GM19328 (cell line): ENCODE measurements around the gene FAM110A.
A peak's percentile ranks its signal among the peaks of the same experiment; 100 is the strongest.
"Not testable (repeated sequence)": the region's sequence is repeated elsewhere in the genome, so short reads cannot be mapped to it uniquely, and the experiment has no call there.

Experiments used
- ATAC-seq: cut with Tn5 transposase; IDR thresholded peaks from one replicate; pipeline ENCODE4 v1.9.1; 2021; ENCODE audit warnings: mild to moderate bottlenecking, moderate library complexity; ENCODE audit not compliant: unreplicated experiment

The FAM110A gene

GRCh38 chr20:841568-842546 lies 8.3 kb downstream of the FAM110A start:
- ATAC-seq: no peak

GRCh38 chr20:842547-842940 lies 9.0 kb downstream of the FAM110A start:
- ATAC-seq: no peak

GRCh38 chr20:843912-844311 lies 10.4 kb downstream of the FAM110A start:
- ATAC-seq: no peak

- ATAC-seq: peak; percentile 93
Measured at GRCh38 chr20:844473-845225, 11.1 kb downstream of the FAM110A start.

DNA sequence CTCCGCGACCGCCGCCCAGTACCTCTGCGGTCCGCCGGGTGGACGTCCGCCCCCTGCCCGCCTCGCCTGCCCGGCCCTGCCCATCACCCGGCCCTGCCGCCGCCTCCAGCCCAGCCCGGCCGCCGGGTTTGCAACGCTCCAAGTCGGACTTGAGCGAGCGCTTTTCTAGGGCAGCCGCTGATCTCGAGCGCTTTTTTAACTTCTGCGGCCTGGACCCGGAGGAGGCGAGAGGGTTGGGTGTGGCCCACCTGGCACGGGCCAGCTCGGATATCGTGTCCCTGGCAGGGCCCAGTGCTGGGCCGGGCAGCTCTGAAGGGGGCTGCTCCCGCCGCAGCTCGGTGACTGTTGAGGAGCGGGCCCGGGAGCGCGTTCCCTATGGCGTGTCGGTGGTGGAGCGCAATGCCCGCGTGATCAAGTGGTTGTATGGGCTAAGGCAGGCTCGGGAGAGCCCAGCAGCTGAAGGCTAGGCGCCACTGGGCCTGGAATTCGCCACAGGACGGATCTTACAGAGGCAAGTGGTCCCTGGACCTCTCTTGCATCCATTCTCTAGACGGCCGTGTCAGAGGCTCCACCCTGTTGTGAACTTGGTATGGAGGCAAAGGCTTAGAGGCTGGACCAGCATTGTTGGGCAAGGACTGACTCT lies 11.8 kb downstream of the FAM110A start:
- ATAC-seq: no peak

DNA sequence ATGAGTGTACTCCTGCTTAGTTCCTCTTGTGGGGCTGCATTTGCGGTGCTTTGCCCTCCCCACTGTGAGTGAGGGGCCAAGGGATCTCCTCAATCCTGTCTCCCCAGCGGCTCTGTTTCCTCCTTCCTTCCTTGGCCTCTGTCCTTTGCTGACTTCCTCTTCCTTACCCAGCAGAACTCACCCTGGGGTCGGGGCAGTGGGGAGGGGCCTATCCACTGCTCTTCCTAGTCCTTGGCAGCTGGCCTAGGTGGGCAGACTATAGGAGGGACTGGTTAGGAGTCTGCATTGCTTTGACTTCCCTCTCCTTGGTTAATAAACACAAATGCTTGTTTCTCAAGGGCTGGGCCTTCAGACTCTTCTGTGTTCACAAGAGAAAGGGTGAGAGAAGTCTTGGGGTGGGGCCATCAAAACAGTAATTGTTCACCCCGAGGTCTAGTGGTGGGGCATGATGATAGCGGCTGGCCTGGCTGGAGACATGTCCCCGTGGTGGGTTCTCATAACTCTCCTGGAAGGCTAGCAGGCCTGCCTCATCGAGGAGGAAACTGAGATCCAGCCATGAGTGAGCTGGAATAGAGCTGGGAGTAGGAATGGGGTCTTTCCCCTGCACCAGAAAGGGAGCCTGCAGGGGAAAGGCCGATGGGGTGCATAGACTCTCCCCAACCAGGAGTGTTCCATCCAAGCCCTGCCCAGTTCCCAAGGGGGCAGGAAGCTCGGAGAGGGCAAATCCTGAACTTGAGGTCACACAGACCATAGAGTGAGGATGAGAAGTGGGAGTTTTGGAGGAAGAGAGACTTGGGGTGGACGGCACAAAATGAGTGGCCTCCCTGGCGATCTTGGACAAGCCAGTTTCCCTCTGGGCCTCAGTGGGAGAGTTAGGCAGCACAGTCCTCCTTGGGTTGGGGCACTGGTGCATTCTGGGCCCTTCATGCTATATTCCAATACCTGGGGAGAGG lies 12.7 kb downstream of the FAM110A start:
- ATAC-seq: no peak

DNA sequence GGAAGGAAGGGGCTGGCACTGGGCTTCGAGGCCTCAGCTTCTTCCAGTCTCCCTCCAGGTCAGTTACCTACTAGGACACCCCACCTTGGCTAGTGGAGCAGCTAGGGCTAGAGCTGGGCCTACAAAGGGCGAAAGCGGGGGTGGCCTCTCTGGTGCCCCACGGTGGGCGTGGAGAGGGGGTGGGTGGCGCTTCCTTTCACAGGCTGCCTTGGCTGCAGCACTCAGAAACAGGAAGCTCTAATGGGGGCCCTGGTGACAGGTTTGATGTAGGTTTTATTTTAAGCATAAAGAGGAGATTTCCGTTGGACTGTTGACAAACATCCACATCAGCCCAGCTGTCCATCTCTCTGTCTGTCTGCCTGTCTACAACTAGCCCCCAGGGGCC lies 13.4 kb downstream of the FAM110A start:
- ATAC-seq: no peak

- ATAC-seq: no peak
Measured at GRCh38 chr20:848193-848592, 14.7 kb downstream of the FAM110A start.

DNA sequence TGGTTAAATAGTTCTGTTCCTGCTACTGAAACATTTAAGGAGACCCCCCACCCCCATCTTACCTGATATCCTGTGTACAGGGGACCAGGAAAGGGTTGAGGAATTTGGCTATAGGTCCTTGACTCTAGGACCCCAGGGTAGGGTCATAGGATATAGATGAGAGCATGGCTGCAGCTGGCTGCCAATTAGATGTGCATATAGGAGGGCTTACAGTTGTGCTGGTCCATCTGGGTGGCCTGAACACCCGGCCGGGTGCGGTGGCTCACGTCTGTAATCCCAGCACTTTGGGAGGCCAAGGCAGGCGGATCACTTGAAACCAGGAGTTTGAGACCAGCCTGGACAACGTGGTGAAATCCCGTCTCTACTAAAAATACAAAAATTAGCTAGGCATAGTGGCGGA lies 15.2 kb downstream of the FAM110A start:
- ATAC-seq: not testable (repeated sequence)

DNA sequence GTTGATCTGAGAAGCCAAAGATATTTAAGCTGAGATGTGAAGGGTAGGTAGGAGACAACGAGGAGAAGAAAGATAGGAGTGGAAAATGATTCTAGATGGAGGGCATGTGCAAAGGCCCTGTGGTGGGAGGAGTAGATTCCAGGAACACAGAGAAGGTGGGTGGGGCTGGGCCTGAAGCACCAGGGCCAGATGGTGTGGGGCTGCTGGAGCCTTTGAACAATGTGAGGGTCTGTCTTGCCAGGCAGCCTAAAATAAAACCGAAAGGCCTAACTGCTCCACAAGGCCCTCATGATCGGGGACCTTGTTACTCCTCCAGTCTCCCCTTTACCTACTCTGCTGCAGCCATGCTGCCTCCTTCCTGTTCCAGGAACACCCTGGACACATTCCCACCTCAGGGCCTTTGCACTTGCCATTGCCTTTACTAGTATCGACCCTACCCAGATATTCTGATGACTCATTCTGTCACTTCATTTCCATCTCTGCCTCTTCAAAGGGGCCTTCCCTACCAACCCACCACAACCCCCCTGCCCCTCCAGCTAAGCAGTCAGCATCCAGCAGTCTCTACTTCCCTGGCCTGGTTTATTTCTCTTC lies 20.0 kb downstream of the FAM110A start:
- no peak for ATAC-seq

DNA sequence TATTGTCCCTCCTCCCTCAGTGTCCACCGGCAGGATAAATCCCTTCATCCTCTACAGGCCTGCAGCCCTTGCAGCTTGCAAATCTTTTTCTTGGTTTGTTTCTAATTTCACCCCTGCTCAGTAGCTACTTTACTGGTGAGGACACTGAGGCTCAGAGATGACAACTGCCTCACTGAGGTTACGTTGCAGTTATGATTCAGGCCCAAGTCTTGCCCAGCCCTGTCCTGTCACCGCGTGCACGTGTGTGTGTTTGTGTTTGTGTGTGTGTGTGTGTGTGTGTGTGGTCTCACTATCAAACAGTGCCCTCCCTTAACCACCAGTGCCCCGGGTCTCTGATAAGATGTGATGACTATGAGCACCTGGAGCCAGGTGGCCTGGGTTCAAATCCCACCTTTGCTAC lies 21.1 kb downstream of the FAM110A start:
- no peak for ATAC-seq

GRCh38 chr20:855466-856360 lies 22.2 kb downstream of the FAM110A start:
- ATAC-seq: no peak

DNA sequence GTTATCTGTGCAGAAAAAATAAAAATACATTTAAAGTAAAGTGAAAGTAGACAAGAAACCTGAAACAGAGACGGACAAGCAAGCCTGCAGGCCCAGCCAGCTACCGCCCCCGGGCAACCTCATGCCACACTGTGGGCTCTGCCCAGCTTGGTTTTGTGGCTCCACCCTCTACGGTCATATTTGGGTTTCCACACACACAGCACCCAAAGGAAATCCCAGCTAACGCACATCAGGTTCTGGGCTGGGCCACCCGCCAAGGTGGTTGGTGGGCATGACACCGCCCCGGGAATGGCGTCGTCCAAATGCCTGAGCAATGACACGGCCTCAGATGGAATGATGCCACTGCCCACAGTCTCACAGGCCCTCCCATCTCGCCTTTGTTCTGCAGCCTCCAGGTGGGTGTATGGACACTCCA lies 22.9 kb downstream of the FAM110A start:
- ATAC-seq: no peak

DNA sequence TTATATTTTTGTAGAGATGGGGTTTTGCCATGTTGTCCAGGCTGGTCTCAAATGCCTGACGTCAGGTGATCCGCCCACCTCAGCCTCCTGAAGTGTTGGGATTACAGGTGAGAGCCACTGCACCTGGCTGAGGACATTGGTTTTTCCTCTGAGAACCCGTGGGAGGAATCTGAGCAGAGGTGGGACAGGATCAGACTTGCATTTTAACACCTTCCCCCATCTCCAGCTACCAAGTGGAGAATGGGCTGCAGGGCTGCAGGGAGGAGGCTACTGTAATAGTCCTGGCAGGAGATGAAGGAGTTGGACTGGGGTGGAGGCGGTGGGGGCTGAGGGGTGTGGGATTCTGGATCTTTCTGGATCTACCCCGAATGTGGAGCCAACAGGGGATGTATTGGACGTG lies 24.5 kb downstream of the FAM110A start:
- ATAC-seq: no peak

DNA sequence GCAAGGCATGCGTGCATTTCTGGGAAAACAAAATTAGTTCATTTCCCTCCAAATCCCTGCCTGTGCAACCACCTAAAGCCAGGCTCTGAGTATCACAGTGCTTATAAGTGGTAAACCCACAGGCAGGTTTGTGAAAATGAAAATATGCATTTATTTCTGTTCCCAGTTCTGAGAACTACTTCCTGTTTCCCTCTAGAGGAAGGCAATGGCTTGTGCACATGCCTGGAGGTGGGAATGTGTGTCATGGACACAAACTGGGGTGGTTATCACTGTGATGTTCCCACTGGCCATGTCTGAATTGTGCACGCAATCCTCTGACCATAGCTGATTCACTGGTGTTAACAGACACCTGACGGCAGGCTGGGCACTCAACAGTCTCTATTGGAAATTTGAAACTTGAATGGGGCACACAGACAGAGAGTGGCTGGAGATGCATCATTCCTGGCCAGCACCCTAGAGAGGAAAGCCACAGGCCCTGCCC lies 26.3 kb downstream of the FAM110A start:
- no peak for ATAC-seq

- ATAC-seq: no peak
Measured at GRCh38 chr20:860891-861290, 27.4 kb downstream of the FAM110A start.

DNA sequence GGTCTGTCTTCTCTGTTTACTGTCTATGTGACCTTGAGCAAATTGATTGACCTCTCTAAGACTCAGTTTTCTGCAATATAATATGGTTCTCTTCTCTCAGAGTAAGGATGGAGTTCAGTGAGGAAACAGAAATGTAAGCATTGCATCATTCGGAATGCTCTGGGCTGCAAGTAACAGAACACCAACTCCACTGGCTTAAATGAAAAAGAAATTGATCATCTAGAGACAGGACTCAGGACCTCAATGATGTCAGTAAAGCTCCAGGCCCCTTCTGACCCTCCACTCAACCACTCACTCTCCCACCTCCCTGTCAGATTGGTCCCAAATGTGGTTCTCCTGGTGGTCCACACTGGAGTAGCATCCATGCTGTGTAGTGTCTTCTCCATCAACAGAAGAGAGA lies 31.9 kb downstream of the FAM110A start:
- no peak for ATAC-seq

DNA sequence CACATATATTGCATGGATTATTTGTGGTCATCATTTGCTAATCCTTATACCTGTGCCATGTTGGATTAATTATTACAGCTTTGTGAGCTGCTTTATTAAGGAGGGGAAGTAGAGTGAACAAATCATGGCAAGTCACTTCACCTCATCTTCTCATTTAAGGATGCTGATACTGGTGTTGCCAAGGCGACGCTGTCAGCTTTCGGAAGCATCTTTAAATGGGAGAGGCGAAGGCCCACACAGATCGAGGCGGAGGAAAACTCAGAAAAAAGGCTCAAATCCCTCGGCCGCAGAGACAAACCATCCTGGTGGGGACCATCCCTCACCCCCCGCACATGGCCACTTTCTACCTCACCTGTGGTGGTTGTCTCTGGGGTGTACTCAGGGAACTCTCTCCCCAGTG lies 34.8 kb downstream of the FAM110A start:
- no peak for ATAC-seq

- no peak for ATAC-seq
Measured at GRCh38 chr20:869606-870005, 36.1 kb downstream of the FAM110A start.
